Measurements from ENCODE around the gene MAD1L1. TPM values are rescaled to one million over a fixed set of nuclear protein-coding genes. Genes with fewer than 3 reads are reported as not detected.

The MAD1L1 gene
- total and polyA plus RNA-seq, 4 donors, result 12.8 to 20.7 (median 16.5) TPM

DNA sequence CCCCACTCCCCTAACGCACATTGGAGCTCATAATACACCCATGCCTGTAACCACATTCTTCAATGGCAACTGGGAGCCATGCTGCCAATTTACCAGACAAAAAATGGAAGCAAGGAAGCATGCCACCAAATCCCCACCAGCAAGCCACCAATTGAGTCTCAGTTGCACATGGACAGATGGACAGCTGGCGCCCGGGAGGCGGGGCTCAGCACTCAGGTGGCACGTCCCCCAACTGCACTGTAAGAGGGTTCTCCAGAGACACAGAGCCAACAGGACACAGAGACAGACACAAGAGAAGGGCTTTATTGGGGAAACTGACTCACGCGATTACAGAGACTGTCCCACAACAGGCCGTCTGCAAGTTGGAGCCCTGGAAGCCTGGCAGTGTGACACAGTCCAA lies 2.5 kb downstream of the MAD1L1 start:
- H3K9me3 ChIP-seq (ENCODE audit: control insufficient read depth in 4 of 4, low read length in 3 of 4), result no peaks in the 10 kb centered on the region
- H3K4me1 ChIP-seq (ENCODE audit: control insufficient read depth in 4 of 4, insufficient read depth in 4 of 4, low read length in 3 of 4), result peaks cover 0 to 17% (median 16%) of the 10 kb centered on the region in 4 donors
- DNase-seq (ENCODE audit: low spot score), result no peak
- H3K4me3 ChIP-seq (ENCODE audit: low read depth in 1 of 3, low read length in 3 of 3), result no peak overlapping the region
- H3K36me3 ChIP-seq (ENCODE audit: control insufficient read depth in 4 of 4, insufficient read depth in 3 of 4, low read depth in 1 of 4, low read length in 3 of 4), result peaks cover 2 to 35% (median 16%) of the 10 kb centered on the region in 4 donors
- TF ChIP-seq ATF3 (IDR thresholded peaks at IDR 0.05) (no peak), JUND (IDR thresholded peaks at IDR 0.05) (no peak), TAF1 (conservative IDR thresholded peaks at IDR 0.05) (no peak), CTCF (IDR thresholded peaks at IDR 0.05; ENCODE audit: low read depth, low read length, missing input control) (no peak), FOXA2 (IDR thresholded peaks at IDR 0.05) (no peak), HNF4A (conservative IDR thresholded peaks at IDR 0.05) (no peak), ZBTB33 (IDR thresholded peaks at IDR 0.05) (no peak), RAD21 (IDR thresholded peaks at IDR 0.05) (no peak), EGR1 (IDR thresholded peaks at IDR 0.05; ENCODE audit: low read depth in 2 of 2) (no peak), FOXA1 (IDR thresholded peaks at IDR 0.05) (no peak), HNF4G (IDR thresholded peaks at IDR 0.05) (no peak), YY1 (IDR thresholded peaks at IDR 0.05) (no peak), GABPA (IDR thresholded peaks at IDR 0.05 in 1 of 2, conservative IDR thresholded peaks at IDR 0.05 in 1 of 2) (no peak), NR2F2 (IDR thresholded peaks at IDR 0.05) (no peak), RXRA (IDR thresholded peaks at IDR 0.05) (no peak), REST (IDR thresholded peaks at IDR 0.05) (no peak), MAX (IDR thresholded peaks at IDR 0.05) (no peak), SP1 (IDR thresholded peaks at IDR 0.05) (no peak)
- no peak overlapping the region for H3K27ac ChIP-seq (ENCODE audit: low read depth in 1 of 2, low read length in 2 of 2)
- no peaks in the 10 kb centered on the region for H3K27me3 ChIP-seq (ENCODE audit: control insufficient read depth in 4 of 4, insufficient read depth in 4 of 4, low read length in 3 of 4)
- H3K9ac ChIP-seq (ENCODE audit: low read depth in 1 of 2, low read length in 2 of 2), result no peak overlapping the region
- 95% methylated on average over 8 of the region's 8 CpGs for WGBS
